Astrocyte (in vitro differentiated cells and primary cell): Measurements from ENCODE around the gene CDK14.

Source experiments
- CTCF ChIP-seq: IDR thresholded peaks from 2 replicates; pipeline ENCODE4 v1.5.1; 2011; ENCODE audit warnings: low read depth, mild to moderate bottlenecking, inconsistent platforms, low read length, moderate library complexity; ENCODE audit not compliant: insufficient read depth
- EZH2 ChIP-seq: IDR thresholded peaks from 2 replicates; pipeline ENCODE4 v1.6.1; 2012; ENCODE audit warnings: mild to moderate bottlenecking, low read length, inconsistent platforms; ENCODE audit not compliant: insufficient read depth

- TF ChIP-seq CTCF (no peak), EZH2 (no peak)
Observed at GRCh38 chr7:91228327-91228726, 632.2 kb downstream of the CDK14 start.
